ENCODE data around the gene CHST2.
"Not testable (repeated sequence)": the region's sequence is repeated elsewhere in the genome, so short reads cannot be mapped to it uniquely, and the experiment has no call there.

CHST2 gene

DNA sequence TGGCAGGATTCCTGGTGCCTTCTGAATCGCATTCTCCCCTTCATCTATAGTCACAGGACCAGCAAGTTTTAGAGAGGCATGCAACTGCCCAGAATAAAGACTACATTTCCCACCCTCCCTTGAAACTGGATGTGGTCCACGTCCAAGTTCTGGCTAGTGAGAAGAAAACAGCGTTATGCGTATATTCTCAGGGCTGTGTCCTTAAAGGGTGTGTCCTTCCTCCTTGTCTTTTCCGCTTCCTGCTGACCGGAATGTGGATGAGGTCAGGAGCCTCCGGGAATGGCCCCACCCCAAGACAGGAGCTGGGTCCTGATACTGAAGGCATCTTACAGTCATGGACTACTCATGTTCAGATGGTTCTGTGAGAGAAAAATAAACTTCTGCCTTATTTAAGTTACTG, 20.2 kb downstream of the CHST2 start:
- Mint-ChIP-seq H3K4me3 (no peak overlapping the region), H3K27ac (no peak overlapping the region), H3K9me3 (no peaks in the 10 kb centered on the region), H3K4me1 (peaks cover 8% of the 10 kb centered on the region), H3K27me3 (no peaks in the 10 kb centered on the region)
- DNase-seq (no peak), ATAC-seq (no peak)

- no peak for ATAC-seq
- H3K4me1 Mint-ChIP-seq: peaks cover 3% of the 10 kb centered on the region
- DNase-seq: no peak
- H3K27ac Mint-ChIP-seq: no peak overlapping the region
- no peak overlapping the region for H3K4me3 Mint-ChIP-seq
- H3K27me3 Mint-ChIP-seq: no peaks in the 10 kb centered on the region
- H3K9me3 Mint-ChIP-seq: no peaks in the 10 kb centered on the region
These were observed 21.0 kb downstream of the CHST2 start for GRCh38 chr3:143140550-143140949.

DNA sequence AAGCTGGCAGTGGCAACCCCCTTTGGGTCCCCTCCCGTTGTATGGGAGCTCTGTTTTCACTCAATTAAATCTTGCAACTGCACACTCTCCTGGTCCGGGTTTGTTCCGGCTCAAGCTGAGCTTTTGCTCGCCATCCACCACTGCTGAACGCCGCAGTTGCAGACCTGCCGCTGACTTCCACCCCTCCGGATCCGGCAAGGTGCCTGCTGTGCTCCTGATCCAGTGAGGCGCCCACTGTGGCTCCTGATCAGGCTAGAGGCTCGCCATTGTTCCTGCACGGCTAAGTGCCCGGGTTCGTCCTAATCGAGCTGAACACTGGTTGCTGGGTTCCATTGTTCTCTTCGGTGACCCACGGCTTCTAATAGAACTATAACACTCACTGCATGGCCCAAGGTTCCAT, 22.8 kb downstream of the CHST2 start:
- Mint-ChIP-seq H3K4me1 (no peaks in the 10 kb centered on the region), H3K4me3 (no peak overlapping the region), H3K27me3 (no peaks in the 10 kb centered on the region), H3K9me3 (no peaks in the 10 kb centered on the region), H3K27ac (no peak overlapping the region)
- DNase-seq: no peak
- ATAC-seq: no peak

DNA sequence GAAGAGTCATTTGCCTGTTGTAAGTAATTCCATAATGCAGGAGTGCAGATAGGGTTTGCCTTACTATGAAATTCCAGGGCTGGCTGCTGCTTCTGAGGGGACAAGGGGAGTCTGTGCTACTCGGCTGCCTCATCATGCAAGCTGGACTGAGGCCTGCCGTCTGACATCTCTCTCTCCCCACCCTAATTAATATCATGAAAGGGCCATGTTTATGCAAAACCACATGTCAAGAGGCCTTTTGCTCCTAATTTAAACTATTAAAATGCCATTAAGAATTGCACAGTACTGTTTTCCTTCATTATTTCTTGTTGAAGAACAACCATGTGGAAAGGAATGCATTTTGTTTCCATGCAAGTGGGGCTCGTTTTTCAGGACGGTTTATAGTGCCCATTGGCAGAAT, 26.3 kb downstream of the CHST2 start:
- DNase-seq: no peak

GRCh38 chr3:143146486-143147274, 27.1 kb downstream of the CHST2 start:
- H3K27ac Mint-ChIP-seq: peak overlapping the region in 1 of 2 donors; percentile 19
- DNase-seq (no peak), ATAC-seq (no peak)
- H3K27me3 Mint-ChIP-seq: no peaks in the 10 kb centered on the region
- no peak overlapping the region for H3K4me3 Mint-ChIP-seq
- peaks cover 3% of the 10 kb centered on the region for H3K4me1 Mint-ChIP-seq
- no peaks in the 10 kb centered on the region for H3K9me3 Mint-ChIP-seq

More for the DNA sequence above, 26.3 kb downstream of the CHST2 start:
- Mint-ChIP-seq H3K9me3 (no peaks in the 10 kb centered on the region), H3K27me3 (no peaks in the 10 kb centered on the region), H3K4me1 (no peaks in the 10 kb centered on the region), H3K4me3 (no peak overlapping the region), H3K27ac (no peak overlapping the region)
- ATAC-seq: no peak

DNA sequence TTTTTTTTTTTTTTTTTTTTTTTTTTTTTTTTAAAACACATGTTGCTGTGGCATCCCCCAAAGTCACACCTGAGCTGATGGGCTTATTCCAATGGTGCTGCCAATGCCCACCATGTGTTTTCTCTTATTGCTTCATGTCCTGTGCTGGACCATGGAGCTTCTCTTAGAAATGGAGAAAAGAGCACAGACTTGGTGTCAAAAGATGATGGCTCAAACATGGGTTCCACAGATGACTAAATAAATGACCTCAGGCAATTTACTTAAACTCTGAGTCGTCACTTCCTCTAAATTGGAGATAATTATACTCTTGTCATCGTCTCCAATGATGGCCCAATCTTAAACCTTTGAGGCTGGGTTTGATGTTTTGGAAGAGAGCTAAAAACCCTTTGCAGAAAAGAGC, 28.1 kb downstream of the CHST2 start:
- H3K4me1 Mint-ChIP-seq: peaks cover 13% of the 10 kb centered on the region
- no peak for DNase-seq
- no peaks in the 10 kb centered on the region for H3K27me3 Mint-ChIP-seq
- H3K4me3 Mint-ChIP-seq: no peak overlapping the region
- H3K27ac Mint-ChIP-seq: no peak overlapping the region
- no peaks in the 10 kb centered on the region for H3K9me3 Mint-ChIP-seq
- no peak for ATAC-seq

- H3K27ac Mint-ChIP-seq: no peak overlapping the region
- no peak overlapping the region for H3K4me3 Mint-ChIP-seq
- DNase-seq: no peak
- no peaks in the 10 kb centered on the region for H3K27me3 Mint-ChIP-seq
- peaks cover 22% of the 10 kb centered on the region for H3K4me1 Mint-ChIP-seq
- no peak for ATAC-seq
- H3K9me3 Mint-ChIP-seq: no peaks in the 10 kb centered on the region
These were observed 30.5 kb downstream of the CHST2 start for GRCh38 chr3:143150071-143150470.

- Mint-ChIP-seq H3K9me3 (no peaks in the 10 kb centered on the region), H3K27ac (no peak overlapping the region), H3K4me1 (peaks cover 22% of the 10 kb centered on the region), H3K4me3 (no peak overlapping the region), H3K27me3 (no peaks in the 10 kb centered on the region)
- ATAC-seq: no peak
- no peak for DNase-seq
These were observed 31.6 kb downstream of the CHST2 start for GRCh38 chr3:143151004-143151731.

- H3K27ac Mint-ChIP-seq: no peak overlapping the region
- ATAC-seq (no peak), DNase-seq (no peak)
- H3K4me1 Mint-ChIP-seq: peaks cover 22% of the 10 kb centered on the region
- H3K9me3 Mint-ChIP-seq: no peaks in the 10 kb centered on the region
- no peak overlapping the region for H3K4me3 Mint-ChIP-seq
- no peaks in the 10 kb centered on the region for H3K27me3 Mint-ChIP-seq
These were observed 32.5 kb downstream of the CHST2 start for GRCh38 chr3:143152043-143152442.

GRCh38 chr3:143155756-143156155, 36.2 kb downstream of the CHST2 start:
- ATAC-seq (no peak), DNase-seq (no peak)
- no peak overlapping the region for H3K27ac Mint-ChIP-seq
- H3K27me3 Mint-ChIP-seq: no peaks in the 10 kb centered on the region
- no peaks in the 10 kb centered on the region for H3K9me3 Mint-ChIP-seq
- H3K4me3 Mint-ChIP-seq: no peak overlapping the region
- H3K4me1 Mint-ChIP-seq: peaks cover 51% of the 10 kb centered on the region

DNA sequence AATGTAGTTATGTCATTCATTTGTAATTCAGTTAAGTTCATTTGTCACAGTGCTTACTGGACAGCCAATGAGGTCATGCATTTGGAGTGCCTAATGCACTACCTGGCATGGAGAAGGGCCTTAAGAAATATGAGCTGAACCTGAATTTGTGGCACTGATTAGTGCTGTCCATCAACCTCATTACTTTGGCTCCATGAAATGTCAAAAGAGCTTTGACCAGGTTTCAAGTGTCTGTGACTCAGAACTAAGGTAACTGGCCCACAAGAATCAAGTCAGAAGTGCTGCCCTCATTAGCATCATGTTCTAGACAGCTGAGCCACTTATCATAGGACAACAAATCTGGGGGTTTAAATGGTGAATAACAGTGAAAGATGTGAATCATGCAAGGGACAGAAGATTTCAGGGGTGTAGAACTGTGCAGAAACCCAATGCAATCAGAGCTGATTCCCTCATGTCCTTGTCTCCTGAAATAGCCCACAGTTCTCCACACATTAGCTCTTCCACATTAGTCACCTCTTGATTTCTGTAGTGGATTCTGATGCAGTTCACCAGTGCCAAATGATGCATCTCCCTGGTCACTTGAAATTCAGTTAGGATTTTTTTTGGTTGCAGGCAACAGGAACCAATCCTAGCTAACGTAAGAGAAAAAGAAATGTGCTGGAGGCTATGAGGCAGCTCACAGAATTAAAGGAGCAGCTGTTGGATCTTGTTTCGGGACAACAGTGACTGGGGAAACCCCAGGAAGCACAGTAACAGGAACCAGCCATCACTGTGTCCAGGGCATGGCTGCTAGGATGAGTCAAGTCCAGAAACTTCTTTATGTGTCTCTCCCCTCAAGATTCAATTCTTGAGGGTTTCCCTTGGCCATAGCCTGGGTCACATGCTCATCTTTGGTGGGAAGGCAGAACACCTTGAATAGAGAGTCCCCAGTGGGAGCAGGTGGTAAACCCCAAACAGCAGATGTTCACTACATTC, 38.7 kb downstream of the CHST2 start:
- DNase-seq: peak in 1 of 2 donors; percentile 52
- peak; percentile 94 for ATAC-seq

DNA sequence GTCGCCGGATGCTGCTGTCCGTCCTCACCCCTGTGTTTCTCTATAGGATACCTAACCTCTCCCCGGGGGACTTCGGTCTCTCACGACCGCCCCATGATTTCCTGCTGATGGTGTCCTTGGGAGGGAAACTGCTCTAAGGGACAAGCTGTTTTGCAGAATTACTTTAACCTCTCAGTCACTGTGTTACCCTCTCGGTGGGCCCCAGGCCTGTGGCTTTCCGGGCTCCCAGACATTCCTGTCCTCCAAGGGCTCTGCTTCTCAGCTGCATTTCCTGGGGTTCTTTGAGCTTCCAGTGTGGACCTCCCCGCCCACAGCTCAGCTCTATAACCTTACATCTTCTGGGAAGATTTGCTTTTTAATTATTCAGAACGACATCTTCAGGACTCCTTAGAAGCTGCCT, 40.9 kb downstream of the CHST2 start:
- ATAC-seq (no peak), DNase-seq (no peak)
- Mint-ChIP-seq H3K27ac (no peak overlapping the region), H3K4me3 (no peak overlapping the region), H3K4me1 (peaks cover 62% of the 10 kb centered on the region), H3K27me3 (no peaks in the 10 kb centered on the region), H3K9me3 (peaks cover 0 to 6% of the 10 kb centered on the region in 2 donors)

More for the DNA sequence above, 38.7 kb downstream of the CHST2 start:
- Mint-ChIP-seq H3K4me3 (peak overlapping the region; percentile 9 to 15), H3K27me3 (no peaks in the 10 kb centered on the region), H3K27ac (peak overlapping the region in 1 of 2 donors; percentile 44), H3K4me1 (peaks cover 47% of the 10 kb centered on the region), H3K9me3 (peaks cover 0 to 6% of the 10 kb centered on the region in 2 donors)

- Mint-ChIP-seq H3K4me3 (peak overlapping the region; percentile 8 to 68), H3K9me3 (peaks cover 0 to 6% of the 10 kb centered on the region in 2 donors), H3K27me3 (no peaks in the 10 kb centered on the region), H3K27ac (peak overlapping the region; percentile 95), H3K4me1 (peaks cover 72% of the 10 kb centered on the region)
- ATAC-seq (no peak), DNase-seq (no peak)
These were observed 44.1 kb downstream of the CHST2 start for GRCh38 chr3:143163562-143164100.

GRCh38 chr3:143165211-143165610, 45.6 kb downstream of the CHST2 start:
- ATAC-seq (peak; percentile 24), DNase-seq (no peak)
- H3K4me1 Mint-ChIP-seq: peaks cover 75% of the 10 kb centered on the region
- H3K4me3 Mint-ChIP-seq: peak overlapping the region; percentile 56 to 68
- H3K27ac Mint-ChIP-seq: peak overlapping the region; percentile 95
- no peaks in the 10 kb centered on the region for H3K27me3 Mint-ChIP-seq
- H3K9me3 Mint-ChIP-seq: peaks cover 6 to 7% of the 10 kb centered on the region in 2 donors

GRCh38 chr3:143165612-143166285, 46.2 kb downstream of the CHST2 start:
- peak overlapping the region; percentile 95 for H3K27ac Mint-ChIP-seq
- peaks cover 75% of the 10 kb centered on the region for H3K4me1 Mint-ChIP-seq
- ATAC-seq (peak; percentile 91), DNase-seq (peak; percentile 42 to 43)
- H3K4me3 Mint-ChIP-seq: peak overlapping the region; percentile 48 to 56
- H3K9me3 Mint-ChIP-seq, H3K27me3 Mint-ChIP-seq: not testable (repeated sequence)
